Ramos (cell line): Measurements from ENCODE around the gene VGLL3.
"Not testable (repeated sequence)": the region's sequence is repeated elsewhere in the genome, so short reads cannot be mapped to it uniquely, and the experiment has no call there.

ENCODE experiments used
- in situ Hi-C: fragments of 300-500 bp; cut with MboI; formaldehyde crosslinking; loops from one replicate; pipeline ENCODE4 v1.14.3; 2022; ENCODE audit warnings: low sequenced_read_pairs; ENCODE audit not compliant: unreplicated experiment

Gene VGLL3, protein sequence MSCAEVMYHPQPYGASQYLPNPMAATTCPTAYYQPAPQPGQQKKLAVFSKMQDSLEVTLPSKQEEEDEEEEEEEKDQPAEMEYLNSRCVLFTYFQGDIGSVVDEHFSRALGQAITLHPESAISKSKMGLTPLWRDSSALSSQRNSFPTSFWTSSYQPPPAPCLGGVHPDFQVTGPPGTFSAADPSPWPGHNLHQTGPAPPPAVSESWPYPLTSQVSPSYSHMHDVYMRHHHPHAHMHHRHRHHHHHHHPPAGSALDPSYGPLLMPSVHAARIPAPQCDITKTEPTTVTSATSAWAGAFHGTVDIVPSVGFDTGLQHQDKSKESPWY

GRCh38 chr3:86990734-86991481, at the start of gene VGLL3:
Gene VGLL3, minus strand, starts transcription at chr3:86991149. Its CDS starts 406 bp downstream, at chr3:86990743.
- in situ Hi-C loops = no loop called here

- in situ Hi-C loops = no loop called here
These were observed 46.7 kb upstream of the VGLL3 start for GRCh38 chr3:87037652-87038051.

- in situ Hi-C loops = no loop called here
These were observed 45.7 kb upstream of the VGLL3 start for GRCh38 chr3:87036671-87037070.

DNA sequence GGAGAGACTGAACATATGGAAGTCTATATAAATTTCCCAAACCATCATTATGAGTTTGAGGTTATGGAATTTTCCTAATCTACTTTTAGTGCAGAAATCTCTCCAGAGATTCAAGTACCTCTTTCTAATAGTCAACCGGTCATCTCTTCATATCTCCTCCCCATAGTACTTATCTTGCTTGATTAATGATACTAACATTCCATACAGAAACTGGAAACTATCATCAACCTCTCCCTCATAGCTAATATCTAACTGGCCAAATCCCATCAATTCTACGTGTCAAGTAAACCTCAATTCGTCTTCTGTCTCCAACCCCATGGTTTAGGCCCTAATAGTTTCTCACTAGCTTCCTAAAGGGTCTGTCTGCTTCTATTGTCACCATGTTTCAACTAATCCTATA, 44.4 kb upstream of the VGLL3 start:
- in situ Hi-C loops = no loop called here

GRCh38 chr3:87033205-87033604, 42.3 kb upstream of the VGLL3 start:
- in situ Hi-C loops = no loop called here

DNA sequence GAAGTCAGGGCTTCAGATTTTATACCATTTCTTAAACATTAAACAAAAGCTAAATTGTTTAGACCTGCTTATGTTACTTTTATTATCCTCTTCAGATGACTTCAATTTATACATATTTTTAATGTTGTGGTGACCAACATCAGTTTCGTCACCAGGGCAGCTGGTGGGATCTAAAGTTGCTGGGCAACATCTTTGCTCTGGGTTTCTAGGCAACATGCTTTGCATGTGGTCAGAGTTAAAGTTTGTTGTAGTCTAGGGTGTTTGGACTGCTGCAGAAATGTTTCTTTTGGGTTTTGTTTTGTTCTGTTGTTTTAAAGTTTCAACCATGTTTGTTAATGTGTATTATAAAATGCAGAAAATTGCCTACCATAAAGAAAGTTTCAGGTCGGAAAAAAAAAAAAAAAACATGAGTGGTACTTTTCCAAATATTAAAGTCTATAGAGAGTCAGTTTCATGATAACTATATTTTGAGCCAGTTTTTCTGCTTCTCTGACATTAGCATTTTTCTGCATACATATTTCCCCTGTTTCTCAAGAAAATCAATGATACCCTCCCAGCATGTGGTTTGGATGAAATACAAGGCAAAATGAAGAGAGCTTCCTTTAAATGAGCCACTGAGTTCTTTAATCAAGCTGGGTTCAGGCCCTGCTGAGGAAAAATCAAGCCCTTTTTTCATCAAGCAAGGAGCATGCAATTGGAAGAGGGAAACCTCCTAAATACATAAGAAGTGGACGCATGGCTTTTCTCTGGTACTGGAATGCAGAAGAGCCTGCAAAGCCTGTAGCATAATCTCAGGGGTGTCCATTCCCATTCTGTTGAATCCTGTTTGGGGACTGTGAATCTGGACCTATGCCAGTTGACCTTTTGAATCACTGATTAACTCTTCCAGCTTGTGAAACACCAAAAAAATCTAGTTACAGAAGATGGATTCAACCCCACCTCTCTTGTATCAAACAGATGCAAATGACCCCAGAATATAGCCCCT, 35.0 kb upstream of the VGLL3 start:
- in situ Hi-C loops = no loop called here

GRCh38 chr3:87017370-87017769, 26.4 kb upstream of the VGLL3 start:
- in situ Hi-C loops = not testable (repeated sequence)

DNA sequence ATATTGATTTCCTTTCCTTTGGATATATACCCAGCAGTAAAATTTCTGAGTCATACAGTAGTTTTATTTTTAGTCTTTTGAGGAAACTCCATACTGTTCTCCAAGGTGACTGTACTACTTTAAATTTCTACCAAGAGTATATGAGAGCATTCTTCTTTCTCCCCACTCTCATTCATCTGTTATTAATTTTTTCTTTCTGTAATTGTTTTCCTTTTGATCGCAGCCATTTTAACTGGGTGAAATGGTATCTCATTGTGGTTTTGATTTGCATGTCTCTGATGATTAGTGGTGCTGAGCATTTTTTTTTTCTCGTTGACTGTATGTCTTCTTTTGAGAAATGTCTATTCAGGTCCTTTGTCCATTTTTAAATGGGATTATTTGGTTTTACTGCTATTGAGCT, 18.3 kb upstream of the VGLL3 start:
- in situ Hi-C loops = no loop called here

GRCh38 chr3:87006844-87007439, 16.0 kb upstream of the VGLL3 start:
- in situ Hi-C loops = no loop called here

DNA sequence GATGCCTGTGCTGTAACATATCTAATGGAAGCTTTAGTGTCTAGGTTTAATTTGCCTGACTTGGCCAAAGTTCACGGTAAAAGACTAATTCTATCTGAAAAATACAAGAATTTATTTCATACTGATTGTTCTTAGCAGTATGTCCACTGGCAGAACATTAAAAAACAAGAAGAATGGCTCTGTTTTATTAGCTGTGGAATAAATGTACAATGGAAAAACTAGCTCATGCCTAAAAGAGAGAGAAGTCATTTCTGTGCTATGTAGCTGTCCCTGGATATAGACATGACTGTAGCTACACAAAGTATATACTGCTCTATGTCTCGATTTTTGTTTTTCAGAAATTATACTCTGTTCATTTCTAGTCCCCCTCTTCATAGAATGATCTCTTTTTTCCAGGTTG, 13.9 kb upstream of the VGLL3 start:
- in situ Hi-C loops = no loop called here

DNA sequence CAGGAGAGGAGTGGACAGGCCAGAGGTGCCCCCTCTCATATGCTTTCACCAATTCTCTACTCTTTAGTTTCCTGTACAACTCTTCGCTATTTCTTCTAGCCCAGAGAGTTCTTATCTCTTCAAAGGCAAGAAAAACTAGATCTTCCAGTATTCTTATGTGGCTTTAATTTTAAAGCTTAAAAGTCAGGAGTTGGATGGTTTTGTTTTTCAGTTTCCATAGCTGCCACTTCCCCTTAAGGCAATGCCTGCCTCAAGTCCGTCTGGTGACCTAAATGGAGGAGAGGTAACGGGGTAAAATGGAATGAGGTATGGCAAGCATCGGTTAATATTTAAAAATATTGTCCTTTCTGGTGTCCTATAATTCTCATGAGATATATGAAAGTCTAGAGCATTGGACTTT, 11.4 kb upstream of the VGLL3 start:
- in situ Hi-C loops = no loop called here

DNA sequence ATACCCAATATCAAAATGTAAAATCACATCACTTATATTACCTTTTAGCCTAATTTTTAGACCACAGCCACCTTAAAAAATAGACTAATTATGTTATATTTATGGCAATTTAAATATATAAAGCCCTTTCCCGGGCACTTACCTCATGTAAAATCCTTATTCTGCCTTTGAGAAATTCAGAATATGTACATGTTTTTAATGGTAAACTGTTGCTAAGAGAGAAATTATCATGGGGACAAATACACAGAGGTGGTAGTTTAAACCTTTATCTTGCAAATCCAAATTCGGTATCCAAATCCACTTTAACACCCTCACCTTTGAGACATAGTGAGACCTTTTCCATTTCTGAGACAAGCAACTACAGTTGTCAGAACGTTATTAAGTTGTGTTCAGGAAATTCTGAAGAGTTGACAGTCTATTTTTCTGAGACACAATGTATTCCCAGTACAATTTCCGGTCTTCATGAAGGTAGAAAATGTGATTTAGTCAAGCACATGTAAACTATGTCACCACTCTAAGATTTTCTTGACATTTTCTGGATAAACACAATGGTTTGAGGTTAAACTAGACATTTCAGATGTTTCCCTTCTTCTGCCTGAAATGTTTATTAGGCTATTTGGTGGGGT, 10.6 kb upstream of the VGLL3 start:
- in situ Hi-C loops = no loop called here

- in situ Hi-C loops = no loop called here
These were observed 10.0 kb upstream of the VGLL3 start for GRCh38 chr3:87000940-87001339.

- in situ Hi-C loops = no loop called here
These were observed 7.6 kb upstream of the VGLL3 start for GRCh38 chr3:86998569-86998968.

- in situ Hi-C loops = no loop called here
These were observed 5.5 kb upstream of the VGLL3 start for GRCh38 chr3:86996261-86996955.

DNA sequence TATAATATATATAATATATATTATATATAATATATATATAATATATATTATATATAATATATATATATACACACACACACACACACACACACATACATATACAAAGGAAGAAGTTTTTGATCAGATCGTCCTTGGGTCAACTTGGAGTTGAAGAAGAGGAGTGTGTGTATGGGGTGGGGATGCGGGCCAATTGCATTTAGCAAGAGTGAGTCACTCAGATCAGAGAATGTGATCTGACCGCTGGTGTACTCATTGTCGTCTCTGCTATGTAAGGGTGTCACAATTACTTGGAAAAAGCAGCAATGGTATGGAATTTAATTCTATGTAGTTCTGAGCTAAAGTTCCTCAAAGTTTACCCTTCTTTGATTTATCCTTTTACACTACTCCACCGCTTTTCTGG, 4.6 kb upstream of the VGLL3 start:
- in situ Hi-C loops = no loop called here

DNA sequence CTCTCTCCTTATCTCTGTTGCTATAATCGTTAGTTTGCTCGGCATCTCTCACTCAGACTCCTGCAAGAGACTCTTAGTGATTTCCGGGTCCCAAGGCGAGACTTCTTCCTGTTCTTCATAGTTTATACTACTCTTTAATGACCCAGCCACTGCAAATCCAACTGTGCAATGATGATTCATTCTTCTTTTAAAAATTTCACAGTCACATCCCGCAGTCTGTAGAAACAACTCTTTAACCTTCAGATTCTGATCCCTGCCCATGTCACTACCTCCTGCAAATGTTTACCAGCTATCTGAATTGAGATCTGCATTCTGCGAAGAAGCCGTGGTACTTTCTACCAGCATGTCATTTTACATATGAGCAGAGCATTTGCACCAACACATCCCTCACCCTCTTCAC, 2.8 kb upstream of the VGLL3 start:
- in situ Hi-C loops = no loop called here

- in situ Hi-C loops = no loop called here
These were observed 989 bp upstream of the VGLL3 start for GRCh38 chr3:86991840-86992435.

GRCh38 chr3:86991482-86991815, 500 bp upstream of the VGLL3 start:
- in situ Hi-C loops = no loop called here
